Osteoblast (primary cell): ENCODE results near the gene SND1. TPM values are rescaled to one million over a fixed set of nuclear protein-coding genes. Genes with fewer than 3 reads are reported as not detected.

ENCODE experiments used
- DNase-seq: peaks from one replicate; pipeline ENCODE4 v3.0.0; 2011; ENCODE audit warnings: low spot score, mixed read lengths; ENCODE audit not compliant: insufficient read length; ENCODE audit errors: missing footprints
- H2AFZ ChIP-seq: 2 replicates; pipeline ENCODE4 v1.6.0; 2011; ENCODE audit warnings: mild to moderate bottlenecking, low read length
- H3K27ac ChIP-seq: 2 replicates; pipeline ENCODE4 v1.5.1; 2011; ENCODE audit warnings: mild to moderate bottlenecking, low read depth, low read length, moderate library complexity
- H3K27me3 ChIP-seq: 2 replicates; pipeline ENCODE4 v1.6.0; 2012; ENCODE audit warnings: mild to moderate bottlenecking, control low read depth, inconsistent platforms, low read length, moderate library complexity; ENCODE audit not compliant: insufficient read depth
- H3K36me3 ChIP-seq: 2 replicates; pipeline ENCODE4 v1.5.1; 2011; ENCODE audit warnings: mild to moderate bottlenecking, low read length, control low read depth, moderate library complexity; ENCODE audit not compliant: insufficient read depth
- H3K4me1 ChIP-seq: 2 replicates; pipeline ENCODE4 v1.5.1; 2011; ENCODE audit warnings: mild to moderate bottlenecking, low read length, control low read depth, moderate library complexity; ENCODE audit not compliant: insufficient read depth
- H3K4me2 ChIP-seq: 2 replicates; pipeline ENCODE4 v1.6.0; 2011; ENCODE audit warnings: mild to moderate bottlenecking, low read length; ENCODE audit not compliant: insufficient read depth
- H3K4me3 ChIP-seq: fragments of 200-600 bp; sonication (generic); 3 replicates; pipeline ENCODE4 v1.5.1; 2012; ENCODE audit warnings: mild to moderate bottlenecking, low read length, inconsistent platforms; ENCODE audit not compliant: insufficient read depth
- H3K79me2 ChIP-seq: 2 replicates; pipeline ENCODE4 v1.6.0; 2012; ENCODE audit warnings: mild to moderate bottlenecking, low read length, control low read depth, inconsistent platforms; ENCODE audit not compliant: insufficient read depth
- H3K9me3 ChIP-seq: 2 replicates; pipeline ENCODE4 v1.5.1; 2011; ENCODE audit warnings: low read depth, low read length, control low read depth
- H4K20me1 ChIP-seq: 2 replicates; pipeline ENCODE4 v1.6.0; 2012; ENCODE audit warnings: mild to moderate bottlenecking, low read length, control low read depth; ENCODE audit not compliant: insufficient read depth
- CTCF ChIP-seq: IDR thresholded peaks from 2 replicates; pipeline ENCODE4 v1.5.1; 2011; ENCODE audit warnings: mild to moderate bottlenecking, low read depth, low read length, moderate library complexity; ENCODE audit errors: extremely low read depth
- total RNA-seq: library from RNA; depleted of rRNA; stranded (reverse); fragments of >200 nt; gene quantifications from 2 replicates; pipeline ENCODE4 v1.2.3, GENCODE V29; 2012

Gene SND1
- total RNA-seq, 1 donor = 257 TPM

DNA sequence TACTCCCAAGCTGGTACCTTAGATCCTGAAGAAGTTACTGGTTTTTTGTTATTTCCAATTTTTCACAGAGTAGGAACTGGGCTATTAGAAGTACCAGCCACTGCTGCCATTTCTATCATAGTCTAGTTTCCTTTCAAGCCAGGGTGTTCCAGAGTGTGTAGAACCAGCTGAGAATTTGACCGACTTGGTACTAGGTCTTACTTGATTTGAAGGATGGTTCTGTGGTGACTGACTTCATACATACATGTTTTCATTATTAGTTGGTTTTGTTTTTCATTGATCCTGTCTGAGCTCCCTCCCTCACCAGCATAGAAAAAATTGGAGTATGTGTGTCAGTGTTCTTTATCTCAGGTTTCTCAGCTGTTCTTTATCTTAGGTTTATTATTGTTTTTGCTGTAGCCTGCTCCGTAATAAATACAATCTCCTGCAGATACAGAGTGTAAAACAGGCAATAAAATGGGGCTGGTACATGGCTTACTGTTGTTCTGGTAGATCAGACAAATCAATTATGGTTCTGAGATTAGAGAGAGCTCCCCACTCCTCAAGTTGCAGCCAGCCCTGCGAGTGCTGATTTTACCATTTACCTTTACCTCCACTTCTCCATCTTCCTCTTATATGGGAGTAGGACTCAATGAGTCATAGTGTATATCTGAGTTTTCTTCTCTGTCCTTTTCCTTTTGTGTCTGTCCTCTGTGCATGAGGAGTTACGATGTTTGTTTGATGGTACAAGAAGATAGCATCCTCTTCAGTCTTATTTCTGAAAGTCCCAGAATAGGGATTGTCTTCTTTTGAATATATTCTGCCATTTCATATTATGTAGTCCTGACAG is 256.6 kb downstream of the SND1 start:
- Histone ChIP-seq H3K4me1 (peaks cover 36% of the 10 kb centered on the region), H3K27me3 (no peaks in the 10 kb centered on the region), H3K36me3 (peaks cover 3% of the 10 kb centered on the region), H4K20me1 (peaks cover 40% of the 10 kb centered on the region), H3K9me3 (no peaks in the 10 kb centered on the region), H3K27ac (no peak overlapping the region), H3K79me2 (peaks cover 60% of the 10 kb centered on the region), H3K4me2 (no peak overlapping the region), H2AFZ (no peak overlapping the region), H3K4me3 (no peak overlapping the region)
- no peak for TF ChIP-seq CTCF
- DNase-seq = no peak

DNA sequence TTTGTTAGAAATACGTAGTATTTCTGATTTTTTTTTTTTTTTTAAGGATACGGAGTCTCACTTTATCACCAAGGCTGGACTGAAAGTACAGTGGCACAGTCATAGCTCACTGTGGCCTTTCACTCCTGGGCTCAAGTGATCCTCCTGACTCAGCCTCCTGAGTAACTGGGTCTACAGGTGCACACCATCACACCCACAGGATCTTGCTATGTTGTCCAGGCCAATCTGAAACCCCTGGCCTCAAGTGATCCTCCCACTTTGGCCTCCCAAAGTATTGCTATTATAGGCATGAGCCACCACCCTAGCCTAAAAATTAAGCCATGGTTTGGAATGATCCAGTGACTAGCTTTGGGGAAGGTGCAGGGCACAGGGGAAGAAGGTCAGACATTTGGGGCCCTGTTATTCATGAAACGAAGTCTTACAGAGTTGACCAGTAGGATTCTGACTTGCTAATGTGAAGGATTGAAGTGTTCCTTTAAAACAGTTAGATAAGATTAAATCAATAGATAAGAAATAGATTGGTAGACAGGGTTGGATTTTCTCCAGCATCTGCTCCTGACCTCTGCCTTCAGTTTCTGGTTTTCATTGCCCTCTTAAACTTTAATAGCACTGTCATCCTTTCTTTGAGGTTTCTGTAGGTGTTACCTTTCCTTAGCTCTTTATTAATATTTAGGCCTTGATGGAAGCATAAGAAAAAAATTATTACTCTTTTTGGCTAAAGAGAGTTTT is 257.6 kb downstream of the SND1 start:
- Histone ChIP-seq H4K20me1 (peaks cover 39% of the 10 kb centered on the region), H2AFZ (no peak overlapping the region), H3K4me2 (no peak overlapping the region), H3K27me3 (no peaks in the 10 kb centered on the region), H3K27ac (no peak overlapping the region), H3K36me3 (peaks cover 3% of the 10 kb centered on the region), H3K79me2 (peaks cover 61% of the 10 kb centered on the region), H3K4me3 (no peak overlapping the region), H3K9me3 (no peaks in the 10 kb centered on the region), H3K4me1 (peaks cover 27% of the 10 kb centered on the region)
- DNase-seq = no peak
- no peak for TF ChIP-seq CTCF

DNA sequence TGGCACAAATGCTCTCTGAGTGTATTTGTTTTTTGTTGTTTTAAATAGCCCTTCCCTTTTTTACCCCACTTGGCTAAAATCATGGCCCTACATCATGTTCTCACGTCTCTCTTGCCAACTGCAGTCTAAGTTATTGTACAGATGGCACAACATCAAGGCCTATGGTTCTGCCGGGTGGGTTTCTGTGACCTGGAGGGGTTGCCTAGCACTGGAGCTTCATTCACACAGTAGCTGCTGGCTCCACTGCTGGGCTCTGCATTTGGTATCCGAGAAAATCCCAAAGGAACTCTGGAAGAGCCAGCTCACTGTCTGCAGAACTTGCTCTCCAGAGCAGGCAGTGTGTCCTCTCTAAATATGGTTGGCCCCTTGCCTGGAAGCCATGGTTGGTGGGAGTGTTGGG is 258.7 kb downstream of the SND1 start:
- peaks cover 38% of the 10 kb centered on the region for H4K20me1 ChIP-seq
- H3K27me3 ChIP-seq = no peaks in the 10 kb centered on the region
- no peak overlapping the region for H3K27ac ChIP-seq
- H3K4me1 ChIP-seq = peaks cover 17% of the 10 kb centered on the region
- H2AFZ ChIP-seq = no peak overlapping the region
- H3K4me2 ChIP-seq = no peak overlapping the region
- no peak overlapping the region for H3K4me3 ChIP-seq
- peaks cover 69% of the 10 kb centered on the region for H3K79me2 ChIP-seq
- no peaks in the 10 kb centered on the region for H3K9me3 ChIP-seq
- H3K36me3 ChIP-seq = peaks cover 3% of the 10 kb centered on the region
- DNase-seq = no peak
- no peak for TF ChIP-seq CTCF

- Histone ChIP-seq H3K9me3 (no peaks in the 10 kb centered on the region), H3K4me3 (no peak overlapping the region), H3K27ac (no peak overlapping the region), H4K20me1 (peaks cover 41% of the 10 kb centered on the region), H2AFZ (no peak overlapping the region), H3K36me3 (no peaks in the 10 kb centered on the region), H3K27me3 (no peaks in the 10 kb centered on the region), H3K4me2 (no peak overlapping the region), H3K4me1 (peaks cover 11% of the 10 kb centered on the region), H3K79me2 (peaks cover 74% of the 10 kb centered on the region)
- no peak for DNase-seq
- TF ChIP-seq CTCF = no peak
These were observed 260.0 kb downstream of the SND1 start for GRCh38 chr7:127911968-127912511.
